DND-41 (cell line): ENCODE results near the gene COL26A1.

Source experiments
- EZH2 ChIP-seq: IDR thresholded peaks from 3 replicates; pipeline ENCODE4 v1.6.1; 2012; ENCODE audit warnings: borderline replicate concordance, low read depth, mild to moderate bottlenecking, moderate library complexity, low read length, inconsistent platforms; ENCODE audit not compliant: severe bottlenecking
- TF ChIP-seq, protein P1 (sequence below): IDR thresholded peaks from 2 replicates; pipeline ENCODE4 v1.5.1; 2012; ENCODE audit warnings: borderline replicate concordance, low read length, moderate library complexity, mild to moderate bottlenecking; ENCODE audit not compliant: poor library complexity, severe bottlenecking; ENCODE audit errors: extremely low read depth

- TF ChIP-seq, protein P1, sequence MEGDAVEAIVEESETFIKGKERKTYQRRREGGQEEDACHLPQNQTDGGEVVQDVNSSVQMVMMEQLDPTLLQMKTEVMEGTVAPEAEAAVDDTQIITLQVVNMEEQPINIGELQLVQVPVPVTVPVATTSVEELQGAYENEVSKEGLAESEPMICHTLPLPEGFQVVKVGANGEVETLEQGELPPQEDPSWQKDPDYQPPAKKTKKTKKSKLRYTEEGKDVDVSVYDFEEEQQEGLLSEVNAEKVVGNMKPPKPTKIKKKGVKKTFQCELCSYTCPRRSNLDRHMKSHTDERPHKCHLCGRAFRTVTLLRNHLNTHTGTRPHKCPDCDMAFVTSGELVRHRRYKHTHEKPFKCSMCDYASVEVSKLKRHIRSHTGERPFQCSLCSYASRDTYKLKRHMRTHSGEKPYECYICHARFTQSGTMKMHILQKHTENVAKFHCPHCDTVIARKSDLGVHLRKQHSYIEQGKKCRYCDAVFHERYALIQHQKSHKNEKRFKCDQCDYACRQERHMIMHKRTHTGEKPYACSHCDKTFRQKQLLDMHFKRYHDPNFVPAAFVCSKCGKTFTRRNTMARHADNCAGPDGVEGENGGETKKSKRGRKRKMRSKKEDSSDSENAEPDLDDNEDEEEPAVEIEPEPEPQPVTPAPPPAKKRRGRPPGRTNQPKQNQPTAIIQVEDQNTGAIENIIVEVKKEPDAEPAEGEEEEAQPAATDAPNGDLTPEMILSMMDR, result no peak
- no peak for TF ChIP-seq EZH2
These were observed 71.0 kb downstream of the COL26A1 start for GRCh38 chr7:101433688-101434087.
